OCI-LY1 (cell line): ENCODE measurements around the gene EDEM2.

Experiments used
- CTCF ChIP-seq: fragments of 200-600 bp; sonication (generic), shearing (Covaris generic); IDR thresholded peaks from 2 replicates; pipeline ENCODE4 v1.5.1; 2017; ENCODE audit warnings: mild to moderate bottlenecking, antibody characterized with exemption, low read length, moderate library complexity, mixed read lengths
- EZH2 ChIP-seq: fragments of 200-600 bp; sonication (generic), shearing (Covaris generic); IDR thresholded peaks from 2 replicates; pipeline ENCODE4 v1.8.0; 2017; ENCODE audit warnings: borderline replicate concordance, mixed run types, mild to moderate bottlenecking, antibody characterized with exemption, low read length, moderate library complexity, mixed read lengths

DNA sequence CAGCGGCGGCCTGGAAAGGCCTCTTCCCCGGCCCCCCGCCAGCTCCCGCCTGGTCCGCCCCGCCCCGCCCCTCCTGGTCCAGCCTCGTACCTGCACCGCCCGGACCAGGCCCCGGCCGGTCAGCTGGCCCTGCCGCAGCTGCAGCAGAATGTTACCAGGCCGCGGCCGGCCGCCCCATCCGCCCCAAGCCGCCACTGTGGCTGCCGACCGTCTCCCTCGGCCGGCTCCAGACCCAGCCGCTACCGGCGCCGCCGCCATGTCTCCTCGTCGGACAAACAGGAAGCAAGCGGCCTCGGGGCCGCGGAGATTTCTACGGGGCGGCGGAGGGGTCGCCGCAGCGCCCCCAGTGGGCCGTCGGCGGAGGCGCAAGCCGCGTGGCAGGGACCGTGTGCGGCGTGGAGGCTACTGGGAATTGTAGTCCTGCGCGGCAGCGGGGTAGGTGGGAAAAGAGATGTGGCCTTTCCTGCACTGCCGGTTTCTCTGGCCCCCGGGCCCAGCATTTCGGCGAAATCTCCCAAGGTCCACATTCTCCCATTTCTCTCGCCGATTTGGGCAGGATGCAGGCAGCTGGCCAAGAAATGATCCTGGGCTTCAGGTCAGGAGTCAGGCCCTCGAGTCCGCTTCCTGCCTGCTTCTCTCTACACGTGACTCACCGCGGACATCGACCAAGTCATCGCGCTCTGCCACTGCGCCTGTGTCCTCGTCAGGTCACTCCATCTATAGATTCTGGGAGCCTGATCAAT lies 54.4 kb downstream of the EDEM2 start, which contains the start of gene TRPC4AP:
- no peak for TF ChIP-seq EZH2
- TF ChIP-seq CTCF, result peak; percentile 94
